GM18519 (cell line): Measurements from ENCODE around the gene EIF2B5.
"Not testable (repeated sequence)": the region's sequence is repeated elsewhere in the genome, so short reads cannot be mapped to it uniquely, and the experiment has no call there.

ENCODE experiments used
- ATAC-seq: cut with Tn5 transposase; IDR thresholded peaks from one replicate; pipeline ENCODE4 v1.9.1; 2021; ENCODE audit warnings: mild to moderate bottlenecking, moderate library complexity; ENCODE audit not compliant: unreplicated experiment, low FRiP score

EIF2B5 gene

DNA sequence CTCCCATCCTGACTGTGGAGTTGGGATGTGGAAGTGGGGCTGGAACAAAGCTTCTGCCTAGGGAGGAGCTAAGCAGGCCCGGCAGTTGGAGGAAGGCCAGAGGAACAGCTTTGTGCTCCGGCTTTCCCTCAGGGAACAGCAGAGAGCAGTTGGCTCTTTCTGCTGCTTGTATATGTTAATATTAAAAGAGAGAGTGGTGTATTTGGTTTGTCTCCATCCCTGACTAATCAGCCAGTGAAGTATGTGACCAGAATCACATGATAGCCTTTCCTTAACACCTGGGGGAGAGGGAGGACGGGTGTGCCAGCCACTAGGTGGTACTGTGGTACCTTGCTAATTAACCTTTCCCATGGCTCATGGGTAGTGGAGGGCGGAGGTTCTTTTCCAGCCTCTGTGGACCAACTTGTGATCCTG lies 10.0 kb downstream of the EIF2B5 start:
- no peak for ATAC-seq

DNA sequence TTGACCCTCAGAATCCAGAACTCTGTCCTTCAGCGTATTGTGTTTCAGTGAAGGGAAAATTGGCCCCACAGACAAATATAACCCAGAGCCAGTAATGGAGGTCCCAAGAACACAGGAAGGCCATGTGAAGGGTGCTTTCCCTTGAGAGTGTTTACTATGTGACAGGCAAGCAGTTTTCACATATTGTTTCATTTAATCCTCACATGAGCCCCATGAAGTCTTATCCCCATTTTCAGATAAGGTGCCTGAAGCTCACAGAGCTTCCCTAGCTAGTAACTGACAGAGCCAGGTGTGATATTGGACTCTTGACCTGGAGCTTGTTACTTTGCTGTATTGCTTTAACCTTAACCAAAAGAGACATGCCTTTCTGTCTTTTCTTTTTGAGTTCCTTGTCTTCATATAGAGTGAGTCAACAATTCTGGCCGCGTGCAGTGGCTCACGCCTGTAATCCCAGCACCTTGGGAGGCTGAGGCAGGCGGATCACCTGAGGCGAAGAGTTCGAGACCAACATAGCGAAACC lies 10.7 kb downstream of the EIF2B5 start:
- ATAC-seq = no peak

DNA sequence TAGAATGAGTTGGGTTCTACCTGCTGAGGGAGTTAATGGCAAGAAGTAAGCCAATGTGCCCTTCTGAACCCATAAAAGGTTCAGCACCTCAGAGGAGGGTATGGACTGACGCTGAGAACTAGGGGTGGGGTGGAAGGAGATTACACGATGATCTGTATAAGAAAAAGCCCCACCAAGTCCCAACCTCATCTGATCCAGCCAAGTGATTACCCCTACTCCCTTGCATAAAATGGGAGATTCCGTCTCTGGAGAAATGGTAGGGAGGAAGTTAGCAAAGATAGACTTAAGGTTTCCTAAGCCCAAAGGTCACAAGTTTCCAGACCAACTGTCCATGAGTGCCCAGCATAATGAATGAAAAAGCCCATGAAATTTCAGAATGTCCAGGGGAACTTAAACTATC lies 12.9 kb downstream of the EIF2B5 start:
- no peak for ATAC-seq

DNA sequence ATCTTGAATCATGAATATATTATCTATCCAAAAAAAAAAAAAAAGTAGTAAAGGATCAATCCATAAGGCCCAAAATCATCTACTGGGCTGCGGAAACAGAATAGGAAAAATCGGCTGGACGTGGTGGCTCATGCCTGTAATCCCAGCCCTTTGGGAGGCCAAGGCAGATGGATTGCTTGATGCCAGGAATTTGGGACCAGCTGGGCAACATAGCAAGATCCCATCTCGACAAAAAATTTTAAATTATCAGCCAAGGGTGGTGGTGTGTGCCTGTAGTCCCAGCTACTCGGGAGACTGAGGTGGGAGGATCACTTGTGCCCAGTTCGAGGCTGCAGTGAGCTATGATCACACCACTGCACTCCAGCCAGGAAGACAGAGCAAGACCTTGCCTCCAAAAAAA lies 14.0 kb downstream of the EIF2B5 start:
- no peak for ATAC-seq

DNA sequence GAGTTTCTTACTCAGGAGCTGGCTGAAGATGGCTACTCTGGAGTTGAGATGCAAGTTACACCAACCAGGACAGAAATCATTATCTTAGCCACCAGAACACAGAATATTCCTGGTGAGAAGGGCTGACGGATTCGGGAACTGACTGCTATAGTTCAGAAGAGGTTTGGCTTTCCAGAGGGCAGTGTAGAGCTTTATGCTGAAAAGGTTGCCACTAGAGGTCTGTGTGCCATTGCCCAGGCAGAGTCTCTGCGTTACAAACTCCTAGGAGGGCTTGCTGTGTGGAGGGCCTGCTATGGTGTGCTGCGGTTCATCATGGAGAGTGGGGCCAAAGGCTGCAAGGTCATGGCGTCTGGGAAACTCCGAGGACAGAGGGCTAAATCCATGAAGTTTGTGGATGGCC lies 14.6 kb downstream of the EIF2B5 start:
- not testable (repeated sequence) for ATAC-seq

DNA sequence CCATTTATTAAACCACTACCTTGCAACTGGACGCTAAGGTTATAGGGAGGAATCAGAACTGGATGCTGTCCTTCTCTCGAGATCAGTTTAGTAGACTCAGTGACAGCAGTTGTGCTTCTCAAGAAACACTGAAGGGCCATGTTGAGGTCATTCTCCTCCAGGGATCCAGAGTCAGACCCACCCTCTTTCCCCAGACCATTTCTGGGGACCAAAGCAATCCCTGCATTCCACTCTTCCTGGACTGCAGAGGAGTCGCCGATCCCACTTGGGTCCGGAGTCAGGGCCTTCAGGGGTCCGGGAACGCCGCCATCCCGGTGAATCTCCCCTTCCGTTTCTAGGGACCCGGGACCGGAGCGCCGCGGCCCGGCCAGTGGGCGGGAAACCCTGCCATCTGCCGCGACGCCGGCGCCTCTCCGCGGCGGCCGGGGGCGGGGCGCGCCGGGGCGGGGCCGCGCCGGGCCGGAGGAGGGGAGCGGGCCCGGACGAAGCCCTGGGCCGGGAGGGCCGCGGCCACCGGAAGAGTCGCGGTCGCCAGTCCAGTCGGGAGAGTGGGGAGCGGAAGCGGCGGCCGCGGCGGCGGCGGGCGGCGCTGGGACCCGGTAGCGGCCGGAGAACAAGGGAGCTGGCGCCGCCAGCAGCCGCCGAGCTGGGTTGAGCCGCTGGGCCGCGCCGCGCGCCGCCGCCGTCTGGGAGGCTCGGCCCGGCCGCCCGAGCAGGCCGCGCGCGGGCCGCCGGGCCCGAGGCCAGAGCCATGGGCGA lies 19.9 kb downstream of the EIF2B5 start, which contains the start of gene DVL3:
Gene DVL3, plus strand, starts transcription at position 493 of the 759 bp plus-strand sequence. Its CDS starts 259 bp downstream, at position 752.
- ATAC-seq = peak; percentile 64

DNA sequence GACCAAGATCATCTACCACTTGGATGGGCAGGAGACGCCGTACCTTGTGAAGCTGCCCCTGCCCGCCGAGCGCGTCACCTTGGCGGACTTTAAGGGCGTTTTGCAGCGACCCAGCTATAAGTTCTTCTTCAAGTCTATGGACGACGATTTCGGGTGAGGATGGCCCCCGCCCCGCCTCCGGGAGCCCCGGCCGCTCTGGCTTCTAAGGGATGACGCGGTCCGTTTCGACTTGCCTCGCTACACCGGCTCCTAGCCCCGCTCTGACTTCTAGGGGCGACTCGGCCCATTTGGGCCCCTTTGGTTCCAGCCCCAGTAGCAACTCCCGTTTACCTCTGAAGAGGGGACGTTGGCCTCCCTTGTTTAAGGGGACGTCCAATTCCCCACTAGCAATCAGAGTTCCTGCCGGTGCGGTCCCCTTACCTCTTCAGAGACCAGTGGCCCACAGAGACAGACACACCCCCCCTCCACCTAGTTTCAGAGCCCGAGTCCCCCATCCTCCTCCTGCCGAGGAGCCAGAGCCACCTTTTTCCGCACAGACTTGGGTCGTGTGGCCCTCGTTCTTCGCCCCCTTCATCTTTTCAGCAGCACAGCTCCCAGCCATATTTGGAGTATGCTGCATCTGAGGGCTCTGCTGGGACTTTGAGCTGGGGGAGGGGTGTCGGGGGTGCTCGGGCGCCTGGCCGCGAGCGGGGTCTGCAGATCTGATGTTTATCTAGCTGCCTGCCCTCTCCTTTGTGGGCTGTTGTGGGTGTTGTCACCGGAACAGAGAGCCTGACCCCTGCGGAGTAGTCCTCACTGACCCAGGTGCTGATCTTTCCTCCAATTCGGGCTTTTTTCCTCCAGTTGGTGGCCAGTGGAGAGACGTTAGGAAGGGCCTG lies 20.7 kb downstream of the EIF2B5 start:
- peak; percentile 9 for ATAC-seq

DNA sequence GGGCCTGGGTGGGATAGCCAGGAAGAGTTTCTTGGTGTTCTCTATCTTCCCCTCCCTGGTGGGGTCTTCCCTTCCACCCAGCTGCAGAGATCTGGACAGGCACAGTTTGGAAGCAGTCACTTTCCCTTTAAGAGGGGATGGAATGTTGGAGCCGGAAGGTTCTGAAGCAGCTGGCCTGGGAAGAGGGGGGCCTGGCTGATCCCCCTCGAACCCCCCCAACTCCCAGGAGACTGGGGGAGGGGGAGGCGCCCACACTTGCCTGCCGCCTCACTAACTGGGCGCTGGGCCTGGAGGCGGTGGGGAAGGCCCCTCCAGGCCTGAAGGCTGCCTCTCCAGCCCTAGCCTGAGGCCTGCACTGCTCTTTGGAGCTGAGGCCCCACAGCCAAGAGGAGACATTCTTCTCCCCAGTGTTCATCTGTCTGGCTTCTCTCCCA lies 21.4 kb downstream of the EIF2B5 start:
- ATAC-seq = no peak

DNA sequence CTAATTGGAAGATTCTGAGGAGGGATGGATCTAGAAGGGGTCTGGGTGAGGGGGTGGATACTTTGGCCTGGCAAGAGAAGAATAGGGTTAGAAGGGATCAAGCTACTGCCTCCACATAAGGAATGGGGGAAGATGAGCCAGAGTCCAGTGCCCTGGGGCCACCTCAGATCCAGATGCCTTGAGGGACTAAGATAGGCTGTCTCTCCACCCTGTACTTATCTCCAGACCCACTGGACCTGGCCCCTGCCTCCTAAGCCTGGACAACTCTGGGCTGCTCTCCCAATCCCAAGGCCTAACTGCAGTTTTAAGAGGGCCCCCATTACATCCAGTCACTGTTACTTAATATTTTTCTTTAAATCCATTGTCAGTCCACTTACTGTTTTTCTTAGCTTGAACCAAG lies 22.0 kb downstream of the EIF2B5 start:
- no peak for ATAC-seq

DNA sequence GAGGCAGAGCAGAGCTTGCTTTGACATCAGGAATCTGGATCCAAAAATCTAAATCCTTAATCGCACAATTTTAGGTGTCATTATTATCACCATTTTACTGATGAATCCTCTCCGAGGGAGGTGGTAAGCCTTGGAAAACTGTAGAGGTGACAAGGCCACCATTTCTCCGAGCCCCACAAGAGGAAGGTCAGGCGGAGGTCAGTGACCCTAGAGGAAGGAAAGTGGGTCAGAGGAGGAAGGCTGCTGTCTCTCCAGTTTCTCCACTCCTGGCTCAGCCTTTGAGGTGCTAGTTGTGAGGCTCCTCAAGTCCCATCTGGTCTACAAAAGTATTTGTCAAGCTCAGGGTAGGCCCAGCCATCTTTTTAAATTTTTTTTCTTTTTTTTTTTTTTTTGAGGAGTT lies 23.2 kb downstream of the EIF2B5 start:
- no peak for ATAC-seq

DNA sequence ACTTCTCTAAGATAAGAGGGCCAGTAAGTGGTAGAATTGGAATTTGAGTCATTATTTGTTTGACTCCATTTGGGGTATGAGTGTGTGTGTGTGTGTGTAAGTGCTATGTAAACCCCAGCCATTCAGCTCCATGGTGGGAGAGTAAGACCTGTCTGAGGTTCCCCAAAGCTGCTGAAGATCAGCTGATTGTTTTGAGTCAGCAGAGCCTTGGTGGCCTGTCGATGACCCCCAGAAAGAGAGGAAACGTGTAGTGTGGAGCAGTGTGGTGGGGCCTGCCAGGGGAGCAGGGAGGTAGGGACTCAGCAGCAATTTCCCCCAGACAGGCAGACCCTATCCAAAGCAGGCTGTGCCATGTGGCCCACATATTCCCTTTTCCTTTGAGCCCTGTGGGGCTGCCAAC lies 25.3 kb downstream of the EIF2B5 start:
- ATAC-seq = no peak

DNA sequence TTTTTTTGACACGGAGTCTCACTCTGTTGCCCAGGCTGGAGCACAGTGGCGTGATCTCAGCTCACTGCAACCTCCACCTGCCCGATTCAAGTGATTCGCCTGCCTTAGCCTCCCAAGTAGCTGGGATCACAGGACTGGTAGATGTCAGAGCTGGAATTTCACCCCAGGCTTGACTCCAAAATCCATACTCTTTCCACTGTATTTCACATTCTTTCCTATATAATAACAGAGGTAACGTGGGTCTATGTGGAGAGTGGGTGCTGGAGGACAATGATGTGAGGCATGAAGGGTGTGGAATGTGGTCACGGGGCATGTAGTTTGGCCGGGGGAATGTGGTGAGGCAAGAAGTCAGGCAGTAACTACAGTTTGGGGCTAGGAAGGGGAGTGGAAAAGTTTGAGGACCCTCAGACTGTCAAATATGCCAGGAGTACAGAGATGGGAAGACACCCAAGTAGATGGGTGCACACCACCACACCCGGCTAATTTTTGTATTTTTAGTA lies 27.5 kb downstream of the EIF2B5 start:
- not testable (repeated sequence) for ATAC-seq

DNA sequence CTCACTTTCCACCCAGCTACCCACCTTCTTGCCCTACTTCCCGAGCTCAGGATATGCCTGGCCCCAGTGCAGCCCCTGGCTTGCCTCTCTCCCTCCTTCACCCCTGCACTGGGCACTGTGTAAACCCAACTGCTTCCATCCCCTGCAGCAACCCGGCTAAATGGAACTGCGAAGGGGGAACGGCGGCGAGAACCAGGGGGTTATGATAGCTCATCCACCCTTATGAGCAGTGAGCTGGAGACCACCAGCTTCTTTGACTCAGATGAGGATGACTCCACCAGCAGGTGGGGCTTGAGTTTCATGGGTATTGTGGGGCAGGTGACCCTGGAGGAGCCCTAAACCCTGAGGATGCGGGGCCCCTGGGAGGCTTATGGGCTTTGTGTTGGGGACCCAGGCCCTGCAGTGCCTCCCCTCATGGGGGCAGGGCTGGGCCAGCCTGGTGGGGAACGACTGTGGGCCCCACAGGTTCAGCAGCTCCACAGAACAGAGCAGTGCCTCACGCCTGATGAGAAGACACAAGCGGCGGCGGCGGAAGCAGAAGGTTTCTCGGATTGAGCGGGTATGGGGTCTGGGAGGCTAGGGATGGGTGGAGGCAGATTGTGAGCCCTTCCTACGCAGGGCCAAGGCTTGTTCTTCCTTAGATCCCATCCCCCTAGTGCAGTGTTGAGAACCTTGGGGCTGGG lies 29.6 kb downstream of the EIF2B5 start:
- no peak for ATAC-seq

DNA sequence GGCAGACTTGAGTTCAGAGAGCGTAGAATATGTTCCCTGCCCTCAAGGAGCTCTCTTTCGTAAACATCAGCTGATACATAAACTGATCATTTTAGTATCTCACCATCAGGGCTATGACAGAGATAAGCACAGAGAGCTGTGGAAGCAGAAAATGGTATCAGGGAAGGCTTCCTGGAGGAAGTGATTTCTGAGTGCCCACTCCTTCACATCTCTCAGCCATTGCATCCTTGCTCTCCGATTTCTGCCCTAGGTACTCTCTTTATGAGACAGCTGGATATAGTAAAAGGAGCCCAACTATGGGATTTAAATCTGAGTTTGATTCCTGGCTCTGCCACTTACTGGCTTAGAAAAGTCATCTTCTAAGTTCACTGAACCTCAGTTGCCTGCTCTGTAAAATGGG lies 30.4 kb downstream of the EIF2B5 start:
- ATAC-seq = no peak

DNA sequence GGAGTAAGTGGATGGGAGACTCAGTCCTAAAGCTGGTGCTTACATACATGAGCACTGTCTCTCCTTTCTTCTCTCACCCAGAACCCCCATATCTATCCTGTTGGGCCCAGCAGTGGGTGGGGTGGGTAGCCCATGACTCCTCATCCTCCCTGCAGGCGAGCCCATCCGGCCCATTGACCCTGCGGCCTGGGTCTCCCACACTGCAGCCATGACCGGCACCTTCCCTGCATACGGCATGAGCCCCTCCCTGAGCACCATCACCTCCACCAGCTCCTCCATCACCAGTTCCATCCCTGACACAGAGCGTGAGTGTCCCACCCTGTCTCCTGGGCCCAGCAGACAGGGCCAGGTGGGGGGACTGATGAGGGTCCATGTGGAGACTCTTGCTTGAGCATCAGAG lies 31.5 kb downstream of the EIF2B5 start:
- ATAC-seq = no peak

DNA sequence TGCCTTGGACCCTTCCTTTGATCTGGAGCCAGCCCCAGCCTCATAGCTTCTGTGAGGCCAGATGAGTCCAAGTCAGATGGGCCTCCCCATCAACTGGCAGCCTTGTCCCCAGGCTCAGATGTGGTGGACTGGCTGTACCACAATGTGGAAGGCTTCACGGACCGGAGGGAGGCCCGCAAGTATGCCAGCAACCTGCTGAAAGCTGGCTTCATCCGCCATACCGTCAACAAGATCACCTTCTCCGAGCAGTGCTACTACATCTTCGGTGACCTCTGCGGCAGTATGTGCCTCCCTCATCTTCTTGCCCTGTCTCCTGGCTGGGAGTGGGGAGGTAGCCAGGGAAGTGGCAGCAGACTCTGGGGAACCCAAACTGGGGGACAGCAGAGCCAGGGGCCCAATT lies 32.6 kb downstream of the EIF2B5 start:
- ATAC-seq = no peak

DNA sequence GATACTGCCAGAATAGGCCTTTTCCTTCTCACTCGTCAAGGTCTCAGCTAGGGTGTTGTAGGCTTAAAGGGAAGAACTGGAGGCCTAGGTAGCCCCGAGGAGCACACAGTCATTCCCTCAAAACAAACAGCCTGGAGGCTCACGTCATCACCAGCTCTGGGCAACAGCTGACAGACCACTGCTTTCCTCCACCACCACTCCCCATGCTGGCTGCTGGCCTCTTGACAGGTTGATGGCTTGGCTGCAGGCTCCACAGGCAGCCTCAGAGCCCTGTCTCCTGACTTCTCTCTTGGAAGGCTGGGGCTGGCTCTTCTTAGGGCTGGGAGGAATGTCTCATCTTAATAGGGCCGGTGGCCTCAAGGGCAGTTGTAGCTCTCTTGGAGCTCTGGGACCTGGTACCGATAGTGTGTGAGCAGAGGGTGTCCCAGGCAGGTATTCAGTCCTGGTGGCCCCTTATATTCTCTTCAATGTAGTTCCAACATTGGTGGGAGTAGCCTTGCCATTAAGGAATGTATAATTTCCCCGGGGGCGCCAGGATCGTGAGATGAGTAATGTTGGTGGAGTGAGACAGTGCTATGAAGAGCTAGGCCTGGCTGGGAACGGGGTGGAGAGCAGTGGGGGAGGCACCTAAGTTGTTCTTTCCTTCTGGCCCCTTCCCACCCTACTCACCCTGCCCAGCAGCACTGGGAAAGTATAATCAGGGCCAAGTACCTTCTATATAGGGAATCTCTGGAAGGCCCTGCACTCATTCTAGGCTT lies 33.4 kb downstream of the EIF2B5 start:
- no peak for ATAC-seq

DNA sequence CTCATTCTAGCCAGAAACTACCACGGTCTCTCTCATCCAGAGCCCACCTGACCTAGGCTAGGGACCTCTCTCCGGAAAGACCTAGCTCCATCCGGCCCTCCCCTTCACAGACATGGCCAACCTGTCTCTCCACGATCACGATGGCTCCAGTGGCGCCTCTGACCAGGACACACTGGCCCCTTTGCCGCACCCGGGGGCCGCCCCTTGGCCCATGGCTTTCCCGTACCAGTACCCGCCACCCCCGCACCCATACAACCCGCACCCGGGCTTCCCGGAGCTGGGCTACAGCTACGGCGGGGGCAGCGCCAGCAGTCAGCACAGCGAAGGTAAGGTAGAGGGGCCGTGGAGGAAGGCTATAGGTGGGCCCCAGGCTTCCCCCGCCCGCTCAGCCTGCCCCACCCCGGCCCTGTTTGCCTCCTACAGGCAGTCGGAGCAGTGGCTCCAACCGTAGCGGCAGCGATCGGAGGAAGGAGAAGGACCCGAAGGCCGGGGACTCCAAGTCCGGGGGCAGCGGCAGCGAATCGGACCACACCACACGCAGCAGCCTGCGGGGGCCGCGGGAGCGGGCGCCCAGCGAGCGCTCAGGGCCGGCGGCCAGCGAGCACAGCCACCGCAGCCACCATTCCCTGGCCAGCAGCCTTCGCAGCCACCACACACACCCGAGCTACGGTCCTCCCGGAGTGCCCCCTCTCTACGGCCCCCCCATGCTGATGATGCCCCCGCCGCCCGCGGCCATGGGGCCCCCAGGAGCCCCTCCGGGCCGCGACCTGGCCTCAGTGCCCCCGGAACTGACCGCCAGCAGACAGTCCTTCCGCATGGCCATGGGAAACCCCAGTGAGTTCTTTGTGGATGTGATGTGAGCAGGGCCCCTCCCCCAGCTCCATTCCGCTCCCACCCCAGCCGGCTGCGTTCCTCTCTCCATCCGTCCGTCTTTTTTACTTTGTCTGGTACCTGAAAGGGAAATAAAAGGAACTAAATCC lies 35.0 kb downstream of the EIF2B5 start:
- no peak for ATAC-seq

DNA sequence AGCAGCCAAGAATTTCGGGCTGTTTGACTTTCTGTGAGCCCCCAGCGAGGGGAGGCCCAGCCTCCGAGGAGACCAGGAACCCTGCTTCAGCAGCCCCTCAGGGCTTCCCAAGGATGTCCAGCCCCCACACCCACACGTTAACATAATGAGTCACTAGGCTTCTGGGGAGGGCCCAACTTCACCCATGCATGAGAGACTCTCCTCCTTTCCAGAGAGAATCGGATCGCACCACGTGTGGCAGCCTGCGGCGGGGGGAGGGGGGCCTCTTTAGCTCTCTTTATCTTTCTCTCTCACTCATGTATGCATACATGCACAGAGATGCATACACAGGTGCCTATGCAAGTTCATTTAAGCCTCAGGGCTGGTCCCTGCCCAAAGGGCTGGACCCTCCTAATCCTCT lies 36.4 kb downstream of the EIF2B5 start:
- ATAC-seq = no peak
